ENCODE results near the gene IRF3.
A peak's percentile ranks its signal among the peaks of the same experiment; 100 is the strongest.

Gene IRF3

GRCh38 chr19:49680421-49681351 lies 15.0 kb upstream of the IRF3 start:
- H3K4me1 ChIP-seq, result peaks cover 12% of the 10 kb centered on the region
- TF ChIP-seq CTCF (IDR thresholded peaks at IDR 0.05; ENCODE audit: low read depth, low read length), result peak; percentile 96
- H3K9me3 ChIP-seq, result no peaks in the 10 kb centered on the region
- peak; percentile 98 for DNase-seq
- H3K36me3 ChIP-seq, result peaks cover 53% of the 10 kb centered on the region
- no peaks in the 10 kb centered on the region for H3K27me3 ChIP-seq
- H3K4me3 ChIP-seq (ENCODE audit: low read depth, low read length), result peak overlapping the region; percentile 46

GRCh38 chr19:49679771-49680413 lies 14.2 kb upstream of the IRF3 start:
- Histone ChIP-seq H3K4me3 (ENCODE audit: low read depth, low read length) (peak overlapping the region; percentile 46), H3K4me1 (peaks cover 12% of the 10 kb centered on the region), H3K27me3 (no peaks in the 10 kb centered on the region), H3K9me3 (no peaks in the 10 kb centered on the region), H3K36me3 (peaks cover 47% of the 10 kb centered on the region)
- TF ChIP-seq CTCF (IDR thresholded peaks at IDR 0.05; ENCODE audit: low read depth, low read length), result no peak
- no peak for DNase-seq

GRCh38 chr19:49678985-49679770 lies 13.5 kb upstream of the IRF3 start:
- peaks cover 12% of the 10 kb centered on the region for H3K4me1 ChIP-seq
- no peak for TF ChIP-seq CTCF (IDR thresholded peaks at IDR 0.05; ENCODE audit: low read depth, low read length)
- no peak for DNase-seq
- H3K4me3 ChIP-seq (ENCODE audit: low read depth, low read length), result peak overlapping the region; percentile 15; the same call in 1 of the 2 replicates
- no peaks in the 10 kb centered on the region for H3K27me3 ChIP-seq
- no peaks in the 10 kb centered on the region for H3K9me3 ChIP-seq
- peaks cover 40% of the 10 kb centered on the region for H3K36me3 ChIP-seq

GRCh38 chr19:49677901-49678674 lies 12.4 kb upstream of the IRF3 start:
- peak; percentile 90 for DNase-seq
- peak overlapping the region; percentile 98 for H3K4me3 ChIP-seq (ENCODE audit: low read depth, low read length)
- H3K27me3 ChIP-seq, result no peaks in the 10 kb centered on the region
- H3K4me1 ChIP-seq, result peaks cover 12% of the 10 kb centered on the region
- peak; percentile 71 for TF ChIP-seq CTCF (IDR thresholded peaks at IDR 0.05; ENCODE audit: low read depth, low read length)
- no peaks in the 10 kb centered on the region for H3K9me3 ChIP-seq
- H3K36me3 ChIP-seq, result peaks cover 30% of the 10 kb centered on the region

GRCh38 chr19:49677231-49677900 lies 11.7 kb upstream of the IRF3 start, which contains the start of gene PRMT1:
Gene PRMT1 (plus strand): TSS chr19:49677271. CDS start chr19:49677281, 10 bp downstream.
- no peaks in the 10 kb centered on the region for H3K27me3 ChIP-seq
- H3K9me3 ChIP-seq, result no peaks in the 10 kb centered on the region
- H3K4me3 ChIP-seq (ENCODE audit: low read depth, low read length), result peak within 1 kb of the TSS; percentile 98
- no peak for TF ChIP-seq CTCF (IDR thresholded peaks at IDR 0.05; ENCODE audit: low read depth, low read length)
- H3K4me1 ChIP-seq, result peaks cover 12% of the 10 kb centered on the region
- peaks cover 23% of the 10 kb centered on the region for H3K36me3 ChIP-seq
- peak; percentile 79 for DNase-seq

All from BE2C (cell line).